HG03039 (cell line): ENCODE data around the gene TTLL4.

Experiments
- ATAC-seq: cut with Tn5 transposase; IDR thresholded peaks from one replicate; pipeline ENCODE4 v1.9.1; 2021; ENCODE audit warnings: mild to moderate bottlenecking, moderate library complexity; ENCODE audit not compliant: unreplicated experiment

Gene TTLL4

DNA sequence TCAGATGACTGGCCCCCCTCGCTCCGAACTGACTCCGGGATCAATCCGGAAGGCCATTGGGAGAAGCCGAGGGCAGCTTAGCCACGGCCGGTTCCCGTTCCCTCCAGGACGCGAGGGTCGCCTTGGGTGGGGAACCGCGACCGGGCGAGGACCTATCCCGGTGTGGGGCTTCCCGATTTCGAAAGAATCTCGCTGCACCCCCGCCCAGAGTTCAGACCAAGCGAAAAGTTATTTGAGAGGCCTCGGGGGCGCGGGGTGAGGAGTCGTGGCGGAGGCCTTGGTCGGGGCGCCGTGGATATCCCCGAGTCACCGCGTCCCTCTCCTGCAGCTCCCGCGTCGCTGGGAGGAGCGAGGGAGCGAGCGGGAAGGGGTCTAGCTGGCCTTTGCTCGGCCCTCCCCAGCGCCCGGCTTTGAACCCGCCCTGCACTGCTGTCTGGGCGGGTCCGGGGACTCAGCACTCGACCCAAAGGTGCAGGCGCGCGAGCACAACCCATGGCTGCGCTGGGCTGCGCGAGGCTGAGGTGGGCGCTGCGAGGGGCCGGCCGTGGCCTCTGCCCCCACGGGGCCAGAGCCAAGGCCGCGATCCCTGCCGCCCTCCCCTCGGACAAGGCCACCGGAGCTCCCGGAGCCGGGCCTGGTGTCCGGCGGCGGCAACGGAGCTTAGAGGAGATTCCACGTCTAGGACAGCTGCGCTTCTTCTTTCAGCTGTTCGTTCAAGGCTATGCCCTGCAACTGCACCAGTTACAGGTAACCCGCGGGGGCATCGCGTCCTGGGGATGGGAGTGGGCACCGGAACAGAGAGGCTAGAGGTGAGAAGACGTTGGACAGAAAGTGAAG is 71.3 kb downstream of the TTLL4 start, which contains the start of gene CYP27A1:
Gene CYP27A1, plus strand, starts transcription at position 457 of the 837 bp plus-strand sequence. Its CDS starts 36 bp downstream, at position 493.
- no peak for ATAC-seq

- ATAC-seq, result no peak
These were observed 71.9 kb downstream of the TTLL4 start for GRCh38 chr2:218782528-218782844.

DNA sequence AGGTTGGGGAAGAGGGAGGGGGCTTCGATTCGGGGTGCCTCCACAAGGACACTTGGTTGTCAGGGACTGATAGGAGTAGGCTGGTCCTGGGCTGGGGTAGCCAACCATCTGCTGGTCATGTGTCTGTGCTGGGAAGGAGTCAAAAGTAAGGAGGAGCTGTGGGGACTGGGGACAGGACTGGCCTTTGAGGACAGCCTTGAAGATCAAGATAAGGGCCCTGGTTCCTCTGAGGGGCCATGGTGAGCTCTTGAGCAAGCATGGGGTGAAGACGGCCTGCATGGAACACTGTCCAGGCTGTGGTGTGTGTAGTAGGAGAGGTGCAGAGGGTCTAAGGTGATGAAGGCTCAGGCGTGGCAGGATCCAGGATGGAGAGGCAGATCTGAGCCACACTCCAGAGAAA is 73.1 kb downstream of the TTLL4 start:
- ATAC-seq, result no peak

DNA sequence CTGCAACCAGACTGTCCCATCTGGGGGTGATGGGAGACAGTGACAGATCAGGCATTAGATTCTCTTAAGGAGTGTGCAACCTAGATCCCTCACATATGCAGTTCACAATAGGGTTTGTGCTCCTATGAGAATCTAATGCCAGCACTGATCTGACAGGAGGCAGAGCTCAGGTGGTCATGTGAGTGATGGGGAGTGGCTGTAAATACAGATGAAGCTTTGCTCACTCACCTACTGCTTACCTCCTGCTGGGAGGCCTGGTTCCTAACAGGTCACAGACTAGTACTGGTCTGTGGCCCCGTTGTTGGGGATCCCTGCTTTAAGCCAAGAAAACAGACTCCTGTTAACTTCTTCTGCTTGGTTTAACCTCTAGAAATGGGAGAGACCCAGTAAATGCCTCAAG is 74.5 kb downstream of the TTLL4 start:
- ATAC-seq, result no peak

- no peak for ATAC-seq
These were observed 75.5 kb downstream of the TTLL4 start for GRCh38 chr2:218786133-218786532.

GRCh38 chr2:218788529-218789255 is 78.1 kb downstream of the TTLL4 start:
- no peak for ATAC-seq

DNA sequence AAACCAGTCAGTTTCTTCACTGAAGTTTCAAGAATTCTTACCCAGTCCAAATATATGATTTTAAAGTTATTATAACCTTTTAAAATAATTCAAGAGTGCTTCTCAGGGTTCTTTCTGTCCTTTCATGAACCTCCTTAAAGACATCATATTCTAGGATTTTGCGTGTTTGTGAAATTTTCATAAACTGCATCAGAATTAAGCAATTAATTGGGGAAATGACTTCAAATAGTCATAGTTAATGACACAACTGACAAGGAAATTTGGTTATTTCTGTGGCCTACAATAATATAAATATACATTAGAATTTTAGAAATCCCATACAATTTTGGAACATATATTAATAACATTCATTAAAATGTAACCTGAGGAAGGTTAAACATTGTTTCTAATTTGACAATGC is 81.8 kb downstream of the TTLL4 start:
- no peak for ATAC-seq

DNA sequence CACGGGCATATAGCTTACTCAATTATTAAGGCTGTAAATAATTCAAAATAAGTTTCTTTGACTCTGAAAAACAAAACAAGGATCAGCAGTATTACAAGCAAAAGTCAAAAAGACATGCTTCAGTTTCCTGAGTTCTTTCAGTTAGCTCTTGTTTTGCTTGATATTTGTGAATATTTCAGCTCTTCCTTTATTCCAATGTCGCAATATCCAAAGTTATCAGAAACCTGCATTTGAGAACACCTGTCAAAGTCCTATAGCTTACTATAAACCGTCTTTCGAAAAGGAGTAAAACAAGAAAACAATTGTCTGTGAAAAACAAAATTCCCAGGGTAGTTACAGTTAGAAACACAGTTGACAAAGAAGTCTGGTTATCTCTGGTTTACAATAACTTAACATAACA is 86.1 kb downstream of the TTLL4 start:
- no peak for ATAC-seq

DNA sequence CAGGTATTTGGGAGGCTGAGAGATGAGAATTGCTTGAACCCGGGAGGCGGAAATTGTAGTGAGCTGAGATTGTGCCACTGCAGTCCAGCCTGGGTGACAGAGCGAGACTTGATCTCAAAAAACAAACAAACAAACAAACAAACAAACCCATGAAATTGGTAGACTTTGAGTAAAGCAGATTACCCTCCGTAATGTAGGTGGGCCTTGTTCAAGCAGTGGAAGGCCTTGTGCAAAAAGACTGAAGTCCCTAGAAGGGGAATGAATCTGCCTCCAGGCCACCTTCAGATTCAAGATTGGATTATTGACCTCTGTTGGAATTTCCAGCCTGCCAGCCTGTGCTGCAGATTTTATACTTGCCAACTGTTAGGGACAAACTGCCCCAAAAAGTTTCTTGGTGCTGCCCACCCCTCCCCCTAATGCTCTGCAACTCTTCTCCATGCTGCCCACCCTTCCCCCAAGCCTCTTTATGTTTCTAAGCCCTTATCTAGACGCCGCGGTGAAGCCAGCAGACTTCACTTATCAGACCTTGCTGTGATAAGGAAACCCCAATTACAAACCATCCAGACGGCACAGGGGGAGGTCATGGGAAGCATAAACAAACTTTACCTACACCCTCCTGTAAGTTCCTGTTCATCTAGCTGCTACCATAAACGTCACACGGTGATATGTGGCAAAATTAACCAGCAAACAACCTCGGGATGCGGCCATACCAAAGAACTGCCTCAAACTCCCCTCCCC is 88.3 kb downstream of the TTLL4 start:
- ATAC-seq, result no peak

- no peak for ATAC-seq
These were observed 89.4 kb downstream of the TTLL4 start for GRCh38 chr2:218799990-218800389.

GRCh38 chr2:218802386-218802994 is 91.9 kb downstream of the TTLL4 start:
- ATAC-seq, result no peak

DNA sequence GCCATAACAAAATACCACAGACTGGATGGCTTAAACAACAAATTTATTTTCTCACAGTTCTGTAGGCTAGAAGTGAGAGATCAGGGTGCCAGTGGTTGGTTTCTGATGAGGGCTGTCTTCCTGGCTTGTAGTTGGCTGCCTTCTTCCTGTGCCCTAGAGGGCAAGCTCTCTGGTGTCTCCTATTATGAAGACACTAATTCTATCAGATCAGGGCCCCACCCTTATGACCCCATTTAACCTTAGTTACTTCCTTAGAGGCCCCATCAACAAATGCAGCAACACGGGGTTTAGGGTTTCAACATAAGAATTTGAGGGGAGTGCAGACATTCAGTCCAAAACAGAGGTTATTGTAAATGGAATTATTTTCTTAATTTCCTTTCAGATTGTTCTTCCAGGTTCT is 94.2 kb downstream of the TTLL4 start:
- no peak for ATAC-seq
